ENCODE results near the gene KCNK4.

KCNK4 gene

DNA sequence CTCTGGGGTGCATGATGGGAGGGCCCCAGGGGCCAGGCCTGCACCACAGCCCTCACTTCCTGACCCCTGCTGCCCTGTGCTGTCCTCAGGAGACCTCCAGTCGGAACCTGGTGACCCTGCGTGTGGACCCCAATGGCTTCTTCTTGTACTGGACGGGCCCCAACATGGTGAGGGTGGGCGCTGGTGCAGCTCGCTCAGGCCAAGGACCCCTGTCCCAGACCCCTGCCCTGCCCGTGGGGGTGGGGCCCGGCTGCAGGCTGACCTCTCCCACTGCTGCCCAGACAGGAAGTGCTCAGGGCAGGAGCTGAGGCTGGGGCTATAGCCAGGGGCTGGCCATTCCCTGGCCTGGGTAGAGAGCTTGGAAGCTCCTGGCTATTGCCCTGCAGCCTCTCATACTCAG is 36.8 kb upstream of the KCNK4 start:
- no peak for DNase-seq

DNA sequence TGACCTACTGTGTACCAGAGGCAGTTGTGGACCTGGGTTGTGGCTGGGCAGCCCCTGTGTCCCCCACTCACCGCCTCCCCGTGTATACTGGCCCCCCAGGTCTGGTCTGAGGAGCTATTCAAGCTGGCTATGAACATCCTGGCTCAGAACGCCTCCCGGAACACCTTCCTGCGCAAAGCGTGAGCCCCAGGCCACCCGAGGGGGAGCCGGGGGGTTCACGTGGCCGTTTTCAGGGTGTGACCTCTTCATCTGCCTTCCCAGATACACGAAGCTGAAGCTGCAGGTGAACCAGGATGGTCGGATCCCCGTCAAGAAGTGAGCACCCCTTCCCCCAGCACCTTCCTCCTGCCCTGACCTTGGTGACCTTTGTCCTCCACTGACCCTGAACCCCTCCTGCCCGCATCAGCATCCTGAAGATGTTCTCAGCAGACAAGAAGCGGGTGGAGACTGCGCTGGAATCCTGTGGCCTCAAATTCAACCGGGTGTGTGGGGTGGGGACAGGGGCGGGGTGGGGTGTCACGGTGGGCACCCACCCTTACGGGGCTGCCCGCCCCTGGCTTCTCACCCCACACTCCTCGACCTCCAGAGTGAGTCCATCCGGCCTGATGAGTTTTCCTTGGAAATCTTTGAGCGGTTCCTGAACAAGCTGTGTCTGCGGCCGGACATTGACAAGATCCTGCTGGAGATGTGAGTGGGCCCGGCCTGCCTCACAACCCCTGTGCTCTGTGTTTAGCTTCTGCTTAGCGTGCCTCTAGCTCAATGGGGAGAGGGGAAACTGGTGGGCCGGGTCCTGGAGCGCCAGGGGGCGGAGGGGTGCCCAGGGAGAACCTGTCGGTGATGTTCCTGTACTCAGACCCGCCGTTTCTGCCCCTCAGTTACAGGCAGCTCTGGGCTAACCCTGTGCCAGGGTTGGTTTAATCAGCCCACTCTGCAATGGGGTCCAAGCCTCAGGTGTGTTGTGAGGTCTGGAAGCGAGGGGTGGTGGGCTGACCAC is 35.7 kb upstream of the KCNK4 start:
- DNase-seq, result no peak

- DNase-seq, result no peak
Measured at GRCh38 chr11:64256300-64256699, 34.8 kb upstream of the KCNK4 start.

- DNase-seq, result no peak
Measured at GRCh38 chr11:64258356-64258755, 32.7 kb upstream of the KCNK4 start.

- DNase-seq, result no peak
Measured at GRCh38 chr11:64258946-64259532, 32.1 kb upstream of the KCNK4 start.

GRCh38 chr11:64259533-64260067 is 31.5 kb upstream of the KCNK4 start:
- DNase-seq, result no peak

GRCh38 chr11:64260147-64260708 is 30.9 kb upstream of the KCNK4 start:
- no peak for DNase-seq

DNA sequence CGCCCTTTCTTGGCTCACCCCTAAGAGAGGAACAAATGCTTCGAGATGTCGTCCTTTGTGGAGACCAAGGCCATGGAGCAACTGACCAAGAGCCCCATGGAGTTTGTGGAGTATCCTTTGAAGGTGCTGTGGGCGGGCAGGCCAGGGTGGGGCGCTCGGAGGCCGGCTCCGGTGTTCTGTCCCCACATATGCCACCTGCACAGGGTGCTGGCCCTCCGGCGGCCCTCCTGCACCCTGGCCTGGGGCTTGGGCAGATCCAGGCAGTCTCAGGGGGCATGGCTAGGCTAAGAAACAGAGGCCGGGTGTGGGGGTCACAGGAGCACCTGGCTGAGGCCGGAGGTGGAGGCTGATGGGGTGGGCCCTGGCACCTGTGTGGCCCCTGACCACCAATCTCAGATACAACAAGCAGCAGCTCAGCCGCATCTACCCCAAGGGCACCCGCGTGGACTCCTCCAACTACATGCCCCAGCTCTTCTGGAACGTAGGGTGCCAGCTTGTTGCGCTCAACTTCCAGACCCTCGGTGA is 29.5 kb upstream of the KCNK4 start:
- no peak for DNase-seq

- DNase-seq, result no peak
Measured at GRCh38 chr11:64262271-64263002, 28.7 kb upstream of the KCNK4 start.

- no peak for DNase-seq
Measured at GRCh38 chr11:64263021-64263946, 27.8 kb upstream of the KCNK4 start.

GRCh38 chr11:64263947-64264317 is 27.2 kb upstream of the KCNK4 start:
- no peak for DNase-seq

DNA sequence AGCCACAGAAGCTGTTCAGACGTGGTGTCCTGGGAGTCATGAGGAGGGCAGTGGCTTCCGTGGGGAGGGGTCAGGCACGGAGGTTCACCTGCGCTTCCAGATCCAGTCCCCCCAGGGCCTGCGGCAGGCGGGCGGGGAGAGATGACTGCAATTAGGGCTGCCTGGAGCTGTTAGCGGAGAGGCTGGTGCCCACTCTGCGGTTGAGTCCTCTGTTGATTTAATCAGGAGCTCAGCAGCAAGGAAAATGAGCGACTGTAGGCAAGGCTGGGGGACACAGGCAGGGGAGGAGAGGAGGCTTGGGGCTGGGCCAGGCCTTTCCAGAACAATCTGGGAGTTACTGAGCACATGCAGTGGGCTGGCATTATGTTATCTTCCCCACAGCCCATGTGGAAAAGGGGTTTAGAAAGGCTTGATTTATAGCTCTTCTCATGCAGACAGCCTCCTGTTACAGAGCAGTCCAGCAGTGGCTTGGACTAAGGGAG is 26.7 kb upstream of the KCNK4 start:
- peak; percentile 17 to 46 for DNase-seq

- DNase-seq, result no peak
Measured at GRCh38 chr11:64265176-64266160, 25.6 kb upstream of the KCNK4 start.

DNA sequence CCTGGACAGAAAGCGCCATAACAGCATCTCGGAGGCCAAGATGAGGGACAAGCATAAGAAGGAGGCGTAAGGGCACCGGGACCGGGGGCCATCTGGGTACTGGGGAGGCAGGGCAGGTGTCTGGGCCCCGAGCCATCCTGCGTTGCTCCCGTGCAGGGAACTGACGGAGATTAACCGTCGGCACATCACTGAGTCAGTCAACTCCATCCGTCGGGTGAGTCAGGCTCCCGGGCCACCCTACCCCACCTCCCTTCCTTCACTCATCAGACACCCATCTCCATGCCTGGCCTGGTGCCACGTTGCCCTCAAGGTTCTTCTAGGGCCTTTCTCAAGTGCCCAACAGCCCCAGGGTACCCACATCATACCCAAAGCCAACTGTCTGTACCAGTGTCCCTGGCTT is 24.8 kb upstream of the KCNK4 start:
- DNase-seq, result no peak

DNA sequence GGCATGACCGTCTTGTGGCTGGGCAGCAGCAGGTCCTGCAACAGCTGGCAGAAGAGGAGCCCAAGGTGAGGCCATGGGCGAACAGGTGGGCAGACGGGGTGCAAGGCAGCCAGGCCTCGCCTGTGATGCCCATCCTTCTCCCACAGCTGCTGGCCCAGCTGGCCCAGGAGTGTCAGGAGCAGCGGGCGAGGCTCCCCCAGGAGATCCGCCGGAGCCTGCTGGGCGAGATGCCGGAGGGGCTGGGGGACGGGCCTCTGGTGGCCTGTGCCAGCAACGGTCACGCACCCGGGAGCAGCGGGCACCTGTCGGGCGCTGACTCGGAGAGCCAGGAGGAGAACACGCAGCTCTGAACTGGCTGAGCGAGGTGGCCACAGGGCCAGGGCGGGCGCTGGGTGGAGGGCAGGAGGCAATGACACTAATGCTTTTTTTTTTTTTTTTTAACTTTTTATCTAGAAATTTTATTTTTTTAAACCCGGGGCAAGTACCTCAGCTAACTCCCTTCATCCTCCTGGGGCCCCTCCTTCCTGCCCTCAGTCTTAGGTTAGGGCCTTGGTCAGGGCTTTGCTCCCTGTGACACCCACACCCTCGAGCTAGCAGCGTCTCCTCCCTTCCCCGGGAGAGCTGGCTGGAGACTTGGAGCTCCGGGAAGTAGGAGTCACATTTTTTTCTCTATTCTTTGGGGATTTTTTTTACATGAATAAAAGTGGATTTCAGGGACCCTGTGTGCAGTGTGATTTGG is 23.7 kb upstream of the KCNK4 start:
- peak; percentile 14 to 49 for DNase-seq

GRCh38 chr11:64268025-64268892 is 22.8 kb upstream of the KCNK4 start:
- DNase-seq, result no peak

GRCh38 chr11:64268893-64269539 is 22.1 kb upstream of the KCNK4 start:
- no peak for DNase-seq
